Measurements from ENCODE around the gene CFAP161.

CFAP161 gene

GRCh38 chr15:81152799-81153198 lies 18.7 kb downstream of the CFAP161 start:
- Histone ChIP-seq H4K20me1 (ENCODE audit: insufficient read depth, low read length) (no peaks in the 10 kb centered on the region), H3K36me3 (ENCODE audit: insufficient read depth, low read length) (no peaks in the 10 kb centered on the region), H3K4me3 (ENCODE audit: low read depth in 1 of 2, low read length in 2 of 2) (no peak overlapping the region), H3K9me3 (ENCODE audit: insufficient read depth, low read length, severe bottlenecking) (no peaks in the 10 kb centered on the region), H3K27me3 (ENCODE audit: insufficient read depth, low read length, poor library complexity) (no peaks in the 10 kb centered on the region), H3K27ac (ENCODE audit: low read length) (no peak overlapping the region), H3K4me2 (ENCODE audit: insufficient read depth, low read length) (no peak overlapping the region), H3K4me1 (ENCODE audit: insufficient read depth, low read length) (no peaks in the 10 kb centered on the region), H2AFZ (ENCODE audit: low read depth, low read length) (no peak overlapping the region), H3K79me2 (ENCODE audit: insufficient read depth, low read length) (no peaks in the 10 kb centered on the region), H3K9ac (ENCODE audit: low read depth, low read length) (no peak overlapping the region)
- DNase-seq, result no peak
- no peak for TF ChIP-seq EZH2 (IDR thresholded peaks at IDR 0.05; ENCODE audit: borderline replicate concordance, low read depth, low read length, severe bottlenecking)
- TF ChIP-seq, protein P1, sequence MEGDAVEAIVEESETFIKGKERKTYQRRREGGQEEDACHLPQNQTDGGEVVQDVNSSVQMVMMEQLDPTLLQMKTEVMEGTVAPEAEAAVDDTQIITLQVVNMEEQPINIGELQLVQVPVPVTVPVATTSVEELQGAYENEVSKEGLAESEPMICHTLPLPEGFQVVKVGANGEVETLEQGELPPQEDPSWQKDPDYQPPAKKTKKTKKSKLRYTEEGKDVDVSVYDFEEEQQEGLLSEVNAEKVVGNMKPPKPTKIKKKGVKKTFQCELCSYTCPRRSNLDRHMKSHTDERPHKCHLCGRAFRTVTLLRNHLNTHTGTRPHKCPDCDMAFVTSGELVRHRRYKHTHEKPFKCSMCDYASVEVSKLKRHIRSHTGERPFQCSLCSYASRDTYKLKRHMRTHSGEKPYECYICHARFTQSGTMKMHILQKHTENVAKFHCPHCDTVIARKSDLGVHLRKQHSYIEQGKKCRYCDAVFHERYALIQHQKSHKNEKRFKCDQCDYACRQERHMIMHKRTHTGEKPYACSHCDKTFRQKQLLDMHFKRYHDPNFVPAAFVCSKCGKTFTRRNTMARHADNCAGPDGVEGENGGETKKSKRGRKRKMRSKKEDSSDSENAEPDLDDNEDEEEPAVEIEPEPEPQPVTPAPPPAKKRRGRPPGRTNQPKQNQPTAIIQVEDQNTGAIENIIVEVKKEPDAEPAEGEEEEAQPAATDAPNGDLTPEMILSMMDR (IDR thresholded peaks at IDR 0.05; ENCODE audit: borderline replicate concordance, extremely low read depth, low read length, poor library complexity, severe bottlenecking), result no peak
- no peak for ATAC-seq (ENCODE audit: insufficient read depth, low read depth)

DNA sequence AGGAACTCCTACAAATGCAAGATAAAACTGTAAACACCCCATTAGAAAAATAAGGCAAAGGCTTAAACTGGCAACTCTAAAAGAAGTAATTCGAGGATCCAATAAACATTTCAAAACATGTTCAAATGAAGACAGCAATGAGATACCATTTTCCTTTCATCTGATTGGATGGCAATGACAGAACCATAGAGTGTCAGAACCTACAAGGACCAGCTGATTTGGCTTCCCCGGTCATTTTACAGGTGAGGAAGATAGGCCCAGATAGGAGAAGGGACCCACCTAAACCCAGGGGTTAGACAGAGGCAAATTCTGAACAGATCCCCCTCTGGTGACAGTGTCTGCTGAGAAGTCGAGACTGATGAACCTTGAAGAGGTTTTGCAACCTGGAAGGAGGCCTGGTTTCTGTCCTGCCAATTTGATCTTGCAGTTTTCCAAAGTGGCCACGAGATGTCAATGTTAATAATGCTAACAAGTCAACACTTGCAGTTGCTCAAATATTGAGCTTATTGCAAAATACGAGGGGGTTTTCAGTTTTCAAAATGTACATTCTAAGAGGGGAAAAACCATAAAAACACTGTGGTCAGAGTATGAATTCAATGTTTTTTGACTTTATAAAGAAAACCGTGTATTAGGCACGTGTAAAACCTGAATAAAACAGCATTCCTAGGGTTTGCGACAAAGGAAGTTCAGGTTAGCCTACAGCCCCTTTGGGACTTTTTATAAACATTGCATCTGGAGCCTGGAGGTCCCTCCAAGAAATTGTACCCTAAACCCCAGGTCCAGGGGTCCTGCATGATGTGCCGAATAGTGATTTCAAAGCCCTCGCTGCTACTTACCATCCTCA lies 21.5 kb downstream of the CFAP161 start:
- Histone ChIP-seq H3K9ac (ENCODE audit: low read depth, low read length) (no peak overlapping the region), H2AFZ (ENCODE audit: low read depth, low read length) (no peak overlapping the region)

GRCh38 chr15:81156324-81156723 lies 22.3 kb downstream of the CFAP161 start:
- no peaks in the 10 kb centered on the region for H3K9me3 ChIP-seq (ENCODE audit: insufficient read depth, low read length, severe bottlenecking)
- no peak overlapping the region for H2AFZ ChIP-seq (ENCODE audit: low read depth, low read length)
- no peak for TF ChIP-seq EZH2 (IDR thresholded peaks at IDR 0.05; ENCODE audit: borderline replicate concordance, low read depth, low read length, severe bottlenecking)
- TF ChIP-seq, protein P1 (IDR thresholded peaks at IDR 0.05; ENCODE audit: borderline replicate concordance, extremely low read depth, low read length, poor library complexity, severe bottlenecking), result no peak
- ATAC-seq (ENCODE audit: insufficient read depth, low read depth) (no peak), DNase-seq (no peak)
- H3K27ac ChIP-seq (ENCODE audit: low read length), result no peak overlapping the region
- H3K36me3 ChIP-seq (ENCODE audit: insufficient read depth, low read length), result no peaks in the 10 kb centered on the region
- no peaks in the 10 kb centered on the region for H3K27me3 ChIP-seq (ENCODE audit: insufficient read depth, low read length, poor library complexity)
- H3K4me3 ChIP-seq (ENCODE audit: low read depth in 1 of 2, low read length in 2 of 2), result no peak overlapping the region
- H4K20me1 ChIP-seq (ENCODE audit: insufficient read depth, low read length), result no peaks in the 10 kb centered on the region
- no peaks in the 10 kb centered on the region for H3K79me2 ChIP-seq (ENCODE audit: insufficient read depth, low read length)
- H3K4me1 ChIP-seq (ENCODE audit: insufficient read depth, low read length), result no peaks in the 10 kb centered on the region
- no peak overlapping the region for H3K9ac ChIP-seq (ENCODE audit: low read depth, low read length)
- no peak overlapping the region for H3K4me2 ChIP-seq (ENCODE audit: insufficient read depth, low read length)

More for the DNA sequence above, 21.5 kb downstream of the CFAP161 start:
- H3K36me3 ChIP-seq (ENCODE audit: insufficient read depth, low read length), result no peaks in the 10 kb centered on the region
- peak; percentile 11 for DNase-seq
- no peaks in the 10 kb centered on the region for H3K27me3 ChIP-seq (ENCODE audit: insufficient read depth, low read length, poor library complexity)
- H3K4me3 ChIP-seq (ENCODE audit: low read depth in 1 of 2, low read length in 2 of 2), result no peak overlapping the region
- no peaks in the 10 kb centered on the region for H4K20me1 ChIP-seq (ENCODE audit: insufficient read depth, low read length)
- no peak overlapping the region for H3K4me2 ChIP-seq (ENCODE audit: insufficient read depth, low read length)
- TF ChIP-seq, protein P1 (IDR thresholded peaks at IDR 0.05; ENCODE audit: borderline replicate concordance, extremely low read depth, low read length, poor library complexity, severe bottlenecking), result peak; percentile 55
- TF ChIP-seq EZH2 (IDR thresholded peaks at IDR 0.05; ENCODE audit: borderline replicate concordance, low read depth, low read length, severe bottlenecking), result no peak
- no peaks in the 10 kb centered on the region for H3K4me1 ChIP-seq (ENCODE audit: insufficient read depth, low read length)
- H3K79me2 ChIP-seq (ENCODE audit: insufficient read depth, low read length), result no peaks in the 10 kb centered on the region
- no peak for ATAC-seq (ENCODE audit: insufficient read depth, low read depth)
- no peak overlapping the region for H3K27ac ChIP-seq (ENCODE audit: low read length)
- no peaks in the 10 kb centered on the region for H3K9me3 ChIP-seq (ENCODE audit: insufficient read depth, low read length, severe bottlenecking)
